Suprapubic skin (tissue), 4 donors: Measurements from ENCODE around the gene CFAP97D2.

Source experiments
- CTCF ChIP-seq, 2 donors: fragments of 200-600 bp in 1 of 2; fragments of 450-650 bp in 1 of 2; sonication (generic) in 1 of 2; IDR thresholded peaks; one replicate each; pipeline ENCODE4 v1.5.1; 2016 to 2019; ENCODE audit warnings: antibody characterized with exemption in 2 of 2, mild to moderate bottlenecking in 1 of 2, moderate library complexity in 1 of 2
- POLR2A ChIP-seq, 2 donors: fragments of 450-650 bp; IDR thresholded peaks; one replicate each; pipeline ENCODE4 v1.6.1; 2017; ENCODE audit warnings: antibody characterized with exemption in 2 of 2, mild to moderate bottlenecking in 2 of 2, moderate library complexity in 2 of 2
- POLR2AphosphoS5 ChIP-seq, 3 donors: sonication (generic); formaldehyde crosslinking; IDR thresholded peaks; one replicate each; pipeline ENCODE4 v1.6.1; 2017; ENCODE audit warnings: antibody characterized with exemption in 3 of 3

- TF ChIP-seq POLR2A (IDR thresholded peaks at IDR 0.05), result no peak
- TF ChIP-seq POLR2AphosphoS5 (IDR thresholded peaks at IDR 0.05), result no peak
- TF ChIP-seq CTCF (IDR thresholded peaks at IDR 0.05), result no peak
These were observed 49.4 kb upstream of the CFAP97D2 start for GRCh38 chr13:114129649-114130062.
